AG04450 (cell line): ENCODE results near the gene CTDP1. TPM values are rescaled to one million over a fixed set of nuclear protein-coding genes. Genes with fewer than 3 reads are reported as not detected.

Experiments used
- CTCF ChIA-PET: fragments of 300-600, 350-600 bp; formaldehyde crosslinking; extraction: SDS; loops from one replicate; lab custom pipeline; 2022; ENCODE audit warnings: antibody characterized with exemption, inconsistent platforms; lab: Charles Lee
- POLR2A ChIA-PET: fragments of 350-600 bp; formaldehyde crosslinking; extraction: SDS; loops from one replicate; lab custom pipeline; 2021; ENCODE audit warnings: antibody characterized with exemption, inconsistent platforms; lab: Yijun Ruan, JAX
- DNase-seq: peaks from one replicate; pipeline ENCODE4 v3.0.0-alpha.2; 2011; ENCODE audit warnings: low read depth, low spot score
- H3K27ac ChIP-seq: one replicate; pipeline ENCODE4 v1.5.1; 2012; ENCODE audit warnings: low read depth, low read length, control low read depth
- H3K27me3 ChIP-seq: one replicate; pipeline ENCODE4 v1.6.0; 2012; ENCODE audit warnings: low read length; ENCODE audit not compliant: control insufficient read depth, insufficient read depth
- H3K4me3 ChIP-seq: 2 replicates; pipeline ENCODE4 v1.5.1; 2011; ENCODE audit warnings: mild to moderate bottlenecking, low read depth, low read length, control low read depth
- H3K9me3 ChIP-seq: 2 replicates; pipeline ENCODE4 v1.5.1; 2012; ENCODE audit warnings: low read length; ENCODE audit not compliant: control insufficient read depth, insufficient read depth
- CTCF ChIP-seq: IDR thresholded peaks from 2 replicates; pipeline ENCODE4 v1.5.1; 2011; ENCODE audit warnings: low read depth, low read length, control low read depth, inconsistent platforms
- polyA plus RNA-seq: library from polyadenylated mRNA; depleted of rRNA; stranded (reverse); fragments of >200 nt; gene quantifications from 2 replicates; pipeline ENCODE4 v1.2.3, GENCODE V29; 2011

CTDP1 gene
- polyA plus RNA-seq, 1 experiment = 8.4 TPM

GRCh38 chr18:79658366-79658765 is 21.2 kb upstream of the CTDP1 start:
- Histone ChIP-seq H3K4me3 (no peak overlapping the region), H3K27ac (no peak overlapping the region), H3K9me3 (peaks cover 8% of the 10 kb centered on the region; the same call in 1 of the 2 replicates), H3K27me3 (peaks cover 67% of the 10 kb centered on the region)
- POLR2A ChIA-PET = no interaction called here
- no peak for TF ChIP-seq CTCF
- DNase-seq = no peak
- CTCF ChIA-PET = no interaction called here

GRCh38 chr18:79659733-79660132 is 19.9 kb upstream of the CTDP1 start:
- CTCF ChIA-PET = no interaction called here
- no peak for DNase-seq
- no peak overlapping the region for H3K27ac ChIP-seq
- peaks cover 61% of the 10 kb centered on the region for H3K27me3 ChIP-seq
- peaks cover 8% of the 10 kb centered on the region; the same call in 1 of the 2 replicates for H3K9me3 ChIP-seq
- no peak for TF ChIP-seq CTCF
- no peak overlapping the region for H3K4me3 ChIP-seq
- POLR2A ChIA-PET = no interaction called here

GRCh38 chr18:79662034-79662433 is 17.6 kb upstream of the CTDP1 start:
- no peak overlapping the region for H3K4me3 ChIP-seq
- peaks cover 50% of the 10 kb centered on the region for H3K27me3 ChIP-seq
- DNase-seq = no peak
- peaks cover 4% of the 10 kb centered on the region; the same call in 1 of the 2 replicates for H3K9me3 ChIP-seq
- ChIA-PET POLR2A (no interaction called here), CTCF (no interaction called here)
- no peak overlapping the region for H3K27ac ChIP-seq
- TF ChIP-seq CTCF = no peak

- POLR2A ChIA-PET = no interaction called here
- H3K27me3 ChIP-seq = peaks cover 46% of the 10 kb centered on the region
Observed at GRCh38 chr18:79662439-79662838, 17.2 kb upstream of the CTDP1 start.

More at GRCh38 chr18:79662439-79662838, 17.2 kb upstream of the CTDP1 start:
- H3K9me3 ChIP-seq = 0 out of 2 replicates have a peak, but pooled peaks cover under 1% of the 10 kb centered on the region
- H3K4me3 ChIP-seq = no peak overlapping the region
- CTCF ChIA-PET = no interaction called here
- TF ChIP-seq CTCF = no peak
- no peak for DNase-seq
- no peak overlapping the region for H3K27ac ChIP-seq
